ENCODE data around the gene CNNM2.

The CNNM2 gene

GRCh38 chr10:102917962-102918816 is at the start of gene CNNM2:
Gene CNNM2, plus strand, starts transcription at chr10:102918294. Its CDS starts 187 bp downstream, at chr10:102918481.
- peak; percentile 100 for DNase-seq

GRCh38 chr10:102868911-102869257 is 49.2 kb upstream of the CNNM2 start:
- DNase-seq, result no peak

GRCh38 chr10:102869258-102870198 is 48.6 kb upstream of the CNNM2 start, which contains the start of gene AS3MT:
Gene AS3MT, plus strand, starts transcription at chr10:102869470. Its CDS starts 123 bp downstream, at chr10:102869593.
- DNase-seq, result peak; percentile 55

DNA sequence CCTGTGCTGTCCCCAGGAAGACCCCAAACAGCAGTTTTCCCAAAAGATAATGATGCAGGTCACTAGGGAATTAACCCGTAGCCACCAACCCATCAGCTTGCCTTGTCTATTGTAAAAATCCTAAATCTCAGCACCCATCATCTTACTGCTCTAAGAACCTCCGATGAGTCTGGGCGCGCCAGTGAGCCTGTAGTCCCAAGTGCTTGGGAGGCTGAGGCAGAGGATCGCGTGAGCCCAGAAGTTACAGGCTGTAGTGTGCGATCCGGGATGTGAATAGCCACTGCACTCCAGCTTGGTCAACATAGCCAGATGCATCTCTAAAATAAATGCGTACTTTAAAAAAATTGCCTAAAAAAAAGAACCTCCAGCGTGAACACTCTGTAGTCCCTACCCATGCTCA is 47.9 kb upstream of the CNNM2 start:
- DNase-seq, result no peak

DNA sequence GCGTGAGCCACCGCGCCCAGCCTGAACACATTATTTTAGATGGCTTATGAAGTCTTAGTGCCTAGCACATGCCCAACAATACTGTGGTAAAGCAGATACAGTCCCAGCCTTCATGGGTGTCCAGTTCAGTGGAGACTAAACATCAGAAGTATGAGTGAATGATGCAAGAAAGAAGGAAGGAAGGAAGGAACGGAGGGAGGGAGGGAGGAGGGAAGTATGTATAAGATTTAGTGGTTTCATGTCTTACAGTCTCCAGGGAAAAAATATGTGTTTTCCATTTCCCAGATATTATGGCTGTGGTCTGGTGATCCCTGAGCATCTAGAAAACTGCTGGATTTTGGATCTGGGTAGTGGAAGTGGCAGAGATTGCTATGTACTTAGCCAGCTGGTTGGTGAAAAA is 45.9 kb upstream of the CNNM2 start:
- no peak for DNase-seq

DNA sequence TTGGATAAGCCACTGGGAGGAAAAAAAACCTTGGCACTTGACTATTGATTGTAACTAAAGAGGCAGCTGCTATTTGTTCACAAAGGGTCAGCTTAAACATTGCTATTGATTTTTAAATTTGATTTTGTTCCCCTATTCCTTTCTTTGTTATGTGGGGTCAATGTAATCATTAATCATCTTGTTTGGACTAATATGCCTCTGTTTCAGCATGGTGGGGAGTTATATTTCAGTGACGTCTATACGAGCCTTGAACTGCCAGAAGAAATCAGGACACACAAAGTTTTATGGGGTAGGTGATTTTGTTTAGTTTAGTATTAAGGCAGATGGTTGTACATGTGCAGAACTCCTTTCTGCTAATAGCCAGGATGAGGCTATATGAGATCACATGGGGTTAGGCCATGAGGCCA is 41.3 kb upstream of the CNNM2 start:
- no peak for DNase-seq

GRCh38 chr10:102878629-102879028 is 39.5 kb upstream of the CNNM2 start:
- DNase-seq, result no peak

DNA sequence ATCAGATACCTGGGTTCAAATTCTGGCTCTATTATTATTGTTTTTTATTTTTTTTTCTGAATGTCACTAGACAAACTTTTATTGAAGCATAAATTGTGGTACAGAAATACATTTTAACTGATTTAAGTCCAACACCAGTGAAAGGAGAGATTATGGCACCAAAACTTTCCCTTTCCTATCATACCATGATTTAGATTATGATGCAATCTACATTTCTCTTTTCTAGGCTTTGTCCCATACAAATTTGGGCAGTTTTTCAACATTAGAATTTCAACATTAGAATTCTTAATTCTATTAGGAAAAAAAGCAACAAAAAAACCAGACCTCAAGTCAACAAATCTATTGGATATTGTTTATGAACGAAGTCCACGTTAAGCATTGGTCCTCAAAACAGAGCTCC is 37.8 kb upstream of the CNNM2 start:
- no peak for DNase-seq

- no peak for DNase-seq
These were observed 30.0 kb upstream of the CNNM2 start for GRCh38 chr10:102888048-102888447.

GRCh38 chr10:102894466-102895213 is 23.5 kb upstream of the CNNM2 start:
- DNase-seq, result no peak

DNA sequence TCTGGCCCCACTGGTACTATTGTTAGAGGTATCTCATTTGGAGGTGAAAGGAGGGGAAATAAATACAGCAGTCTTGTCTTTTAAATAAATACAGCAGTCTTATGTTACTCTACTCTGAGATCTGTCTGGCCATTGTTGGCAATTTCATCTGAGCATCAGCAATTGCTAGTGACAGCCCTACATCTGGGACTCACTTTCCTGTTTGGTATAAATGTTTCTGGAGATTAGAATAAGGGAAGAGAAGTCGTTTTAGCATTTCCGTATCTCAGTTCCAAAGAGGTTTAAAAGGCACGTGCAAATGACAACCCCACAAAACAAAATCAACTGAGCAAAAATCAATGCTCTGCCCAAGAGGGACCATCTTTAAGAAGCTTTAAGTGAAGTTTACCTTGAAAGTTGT is 18.1 kb upstream of the CNNM2 start:
- peak; percentile 58 for DNase-seq

DNA sequence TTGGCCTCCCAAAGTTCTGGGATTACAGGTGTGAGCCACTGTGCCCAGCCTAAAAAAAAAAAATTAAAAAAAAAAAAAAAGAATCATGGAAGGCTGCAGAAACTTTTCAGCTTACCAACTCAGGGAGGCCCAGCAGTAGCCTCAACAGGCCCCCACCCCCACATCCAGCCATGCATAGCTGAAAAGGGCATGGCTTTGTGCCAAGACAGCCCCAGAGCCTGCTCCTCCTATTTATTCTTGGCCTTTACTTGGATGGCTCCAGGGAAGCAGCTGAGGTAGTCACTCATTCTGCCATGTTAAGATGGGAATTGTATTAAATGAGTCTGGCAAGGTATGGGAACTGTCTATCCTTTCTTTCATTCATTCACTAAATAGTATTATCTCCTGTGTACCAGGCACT is 13.7 kb upstream of the CNNM2 start:
- DNase-seq, result no peak

DNA sequence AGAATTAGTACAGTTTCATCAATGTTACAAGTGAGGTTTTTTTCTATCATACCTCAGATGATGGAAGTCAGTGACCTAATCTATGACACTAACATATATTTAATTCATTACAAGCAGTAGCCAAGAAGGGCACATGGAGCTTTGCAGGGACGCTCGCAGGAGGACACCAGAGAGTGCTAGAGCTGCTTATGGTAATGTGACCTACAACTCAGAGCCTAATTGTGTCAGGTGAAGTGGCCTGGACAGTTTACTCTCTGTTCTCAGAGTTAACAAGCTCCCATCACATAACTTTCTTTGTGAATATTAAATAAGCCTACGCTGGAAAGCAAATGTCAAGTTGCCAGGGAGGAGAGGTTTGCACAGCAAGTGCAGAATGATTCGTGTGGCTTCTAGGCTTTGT is 11.6 kb upstream of the CNNM2 start:
- DNase-seq, result no peak

- DNase-seq, result peak; percentile 40
These were observed 3.3 kb upstream of the CNNM2 start for GRCh38 chr10:102914781-102915180.

DNA sequence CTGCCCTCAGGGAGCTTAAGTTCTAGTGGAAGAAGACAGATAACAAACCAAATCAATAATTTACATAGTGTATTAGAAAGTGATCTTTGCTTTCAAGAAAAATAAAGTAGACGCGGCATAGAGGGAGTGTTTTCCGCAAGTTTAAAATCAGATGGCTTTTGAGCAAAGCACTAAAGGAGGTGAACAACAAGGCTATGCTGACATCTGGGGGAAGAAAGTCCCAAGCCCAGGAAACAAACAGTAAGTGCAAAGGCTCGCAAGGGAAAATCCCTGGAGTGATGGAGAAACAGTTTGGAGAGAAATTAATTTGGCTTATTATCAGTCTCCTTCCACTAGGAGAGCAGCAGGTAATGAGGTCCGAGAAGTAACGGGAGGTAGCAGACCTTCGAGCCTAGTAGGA is 1.9 kb upstream of the CNNM2 start:
- DNase-seq, result no peak

DNA sequence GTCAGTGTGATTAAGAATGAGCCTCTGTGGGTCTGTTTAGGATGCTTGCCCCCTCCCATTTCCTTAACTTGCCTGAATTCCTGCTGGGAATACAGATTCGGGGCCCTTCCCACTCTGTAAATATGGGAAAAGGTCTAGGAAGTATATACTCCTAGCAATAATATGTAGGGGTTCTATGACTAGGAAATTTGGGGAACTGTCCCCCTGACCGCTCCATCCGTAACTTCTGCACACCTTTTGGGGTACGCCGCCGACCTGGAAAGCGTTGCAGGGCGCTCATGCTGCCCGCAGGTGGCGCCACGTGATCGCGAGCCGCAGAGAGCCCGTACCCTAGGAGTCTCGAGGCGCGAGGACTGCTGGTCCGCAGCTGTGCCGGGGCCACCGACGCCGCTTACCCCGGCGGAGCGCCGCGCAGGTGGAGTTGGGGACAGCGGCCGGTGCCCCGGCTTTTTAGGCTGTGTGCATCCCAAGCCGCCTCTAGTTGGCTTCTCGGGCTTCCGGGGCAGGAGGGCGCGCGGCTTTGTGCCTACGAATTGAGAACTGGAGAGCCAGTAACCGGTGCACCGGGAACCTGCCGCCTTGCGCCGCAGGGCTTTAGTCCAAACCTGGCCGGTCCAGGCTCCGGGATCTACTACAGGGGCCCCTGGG is 656 bp upstream of the CNNM2 start:
- DNase-seq, result peak; percentile 92

- peak; percentile 58 for DNase-seq
These were observed 737 bp downstream of the CNNM2 start for GRCh38 chr10:102918817-102919245.

- DNase-seq, result peak; percentile 34
These were observed 1.3 kb downstream of the CNNM2 start for GRCh38 chr10:102919246-102919959.

DNA sequence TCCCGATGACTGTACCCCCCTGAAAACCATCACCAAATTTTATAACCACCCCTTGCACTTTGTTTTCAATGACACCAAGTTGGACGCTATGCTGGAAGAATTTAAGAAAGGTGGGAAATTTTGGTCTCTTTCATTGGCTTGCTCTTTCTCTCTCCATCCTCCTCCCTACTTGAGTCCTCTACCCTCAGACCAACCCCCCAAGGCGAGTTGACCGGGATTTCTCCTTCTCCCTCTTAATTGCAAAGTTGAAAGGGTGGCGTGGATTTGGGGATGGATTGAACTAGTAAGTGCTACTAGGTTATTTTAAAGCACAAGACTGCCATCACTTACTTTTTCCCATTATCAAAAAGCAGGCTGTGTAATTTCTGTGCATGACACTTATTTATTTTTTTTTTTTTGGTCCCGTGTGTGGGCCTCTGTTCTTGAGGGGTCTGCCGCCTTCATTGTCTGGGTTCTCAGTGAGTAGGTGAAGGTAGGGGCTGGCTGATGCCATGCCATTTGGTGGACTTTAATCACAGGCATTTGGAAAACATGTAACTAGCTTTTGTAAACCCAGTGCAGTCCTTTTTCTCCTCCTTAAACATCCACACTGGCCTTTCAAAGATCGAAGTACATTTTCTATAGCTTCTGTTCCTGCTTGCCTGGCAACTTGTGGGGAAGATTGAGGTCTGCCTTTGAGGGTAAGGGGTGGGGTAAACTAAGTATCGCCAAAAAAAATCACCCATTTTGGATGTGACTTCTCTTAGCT is 2.1 kb downstream of the CNNM2 start:
- DNase-seq, result no peak

DNA sequence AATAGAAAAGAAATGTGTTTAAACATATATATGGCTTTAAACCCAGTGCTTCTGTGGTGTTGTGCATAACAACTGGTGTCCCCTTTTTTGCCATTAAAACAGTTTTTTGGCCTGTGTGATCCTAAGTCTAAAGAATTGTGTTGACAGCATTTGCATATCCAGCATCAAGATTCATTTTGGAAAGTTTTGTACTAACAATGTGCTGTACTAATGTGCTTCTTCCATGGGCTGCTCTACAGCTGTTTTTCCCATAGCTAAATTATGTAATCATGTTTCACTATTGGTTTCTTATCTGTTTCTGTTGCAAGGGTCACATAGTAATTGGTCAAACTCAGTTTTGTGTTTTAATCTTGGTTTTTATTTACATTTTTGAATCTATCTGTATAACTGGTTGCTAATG is 5.5 kb downstream of the CNNM2 start:
- no peak for DNase-seq

DNA sequence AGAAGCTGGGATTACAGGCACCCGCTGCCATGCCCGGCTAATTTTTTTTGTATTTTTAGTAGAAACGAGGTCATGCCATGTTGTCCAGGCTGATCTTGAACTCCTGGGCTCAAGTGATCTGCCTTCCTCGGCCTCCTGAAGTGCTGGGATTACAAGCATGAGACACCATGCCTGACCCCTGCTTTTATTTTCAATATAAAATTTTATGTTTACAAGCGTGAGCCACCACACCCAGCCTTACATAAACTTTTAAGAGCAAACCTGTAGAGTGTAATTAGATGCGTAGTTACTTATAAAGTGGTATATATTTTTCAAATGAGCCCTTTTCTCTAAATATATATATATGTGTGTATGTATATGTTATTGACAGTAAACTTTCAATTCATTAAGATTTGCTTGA is 8.7 kb downstream of the CNNM2 start:
- no peak for DNase-seq
